Ishikawa (cell line): ENCODE measurements around the gene EXOC4.

Experiments used
- CEBPB ChIP-seq: IDR thresholded peaks from 2 replicates; pipeline ENCODE4 v1.6.1; 2012
- CREB1 ChIP-seq: IDR thresholded peaks from 2 replicates; pipeline ENCODE4 v1.6.1; 2012; ENCODE audit warnings: low read depth
- EGR1 ChIP-seq: IDR thresholded peaks from 2 replicates; pipeline ENCODE4 v1.6.1; 2012
- EP300 ChIP-seq: IDR thresholded peaks from 2 replicates; pipeline ENCODE4 v1.6.1; 2012; ENCODE audit warnings: borderline replicate concordance
- FOXM1 ChIP-seq: IDR thresholded peaks from 2 replicates; pipeline ENCODE4 v1.6.1; 2012; ENCODE audit warnings: low read depth, borderline replicate concordance
- NFIC ChIP-seq: IDR thresholded peaks from 2 replicates; pipeline ENCODE4 v1.6.1; 2012
- RAD21 ChIP-seq: IDR thresholded peaks from 2 replicates; pipeline ENCODE4 v1.6.1; 2012; ENCODE audit warnings: low read depth
- TAF1 ChIP-seq: IDR thresholded peaks from 2 replicates; pipeline ENCODE4 v1.6.1; 2012; ENCODE audit warnings: low read depth, mild to moderate bottlenecking
- TCF12 ChIP-seq: IDR thresholded peaks from 2 replicates; pipeline ENCODE4 v1.6.1; 2012; ENCODE audit warnings: low read depth
- TEAD4 ChIP-seq: IDR thresholded peaks from 2 replicates; pipeline ENCODE4 v1.6.1; 2012
- YY1 ChIP-seq: IDR thresholded peaks from 2 replicates; pipeline ENCODE4 v1.6.1; 2012; ENCODE audit warnings: low read depth
- ZBTB7A ChIP-seq: IDR thresholded peaks from 2 replicates; pipeline ENCODE4 v1.6.1; 2012; ENCODE audit warnings: low read depth
- TF ChIP-seq, protein P1 (sequence below): IDR thresholded peaks from 2 replicates; pipeline ENCODE4 v1.6.1; 2012
- TF ChIP-seq, protein P2 (sequence below): IDR thresholded peaks from 2 replicates; pipeline ENCODE4 v1.6.1; 2012; ENCODE audit warnings: low read depth, mild to moderate bottlenecking
- TF ChIP-seq, protein P3 (sequence below): IDR thresholded peaks from 2 replicates; pipeline ENCODE4 v1.6.1; 2012

EXOC4 gene

GRCh38 chr7:133568544-133568943 is 315.7 kb downstream of the EXOC4 start:
- TF ChIP-seq RAD21 (no peak), TCF12 (no peak), EP300 (no peak), CREB1 (no peak), TAF1 (no peak), TEAD4 (no peak), ZBTB7A (no peak), NFIC (no peak), YY1 (no peak)
- TF ChIP-seq, protein P1, sequence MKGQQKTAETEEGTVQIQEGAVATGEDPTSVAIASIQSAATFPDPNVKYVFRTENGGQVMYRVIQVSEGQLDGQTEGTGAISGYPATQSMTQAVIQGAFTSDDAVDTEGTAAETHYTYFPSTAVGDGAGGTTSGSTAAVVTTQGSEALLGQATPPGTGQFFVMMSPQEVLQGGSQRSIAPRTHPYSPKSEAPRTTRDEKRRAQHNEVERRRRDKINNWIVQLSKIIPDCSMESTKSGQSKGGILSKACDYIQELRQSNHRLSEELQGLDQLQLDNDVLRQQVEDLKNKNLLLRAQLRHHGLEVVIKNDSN = no peak
- TF ChIP-seq, protein P2, sequence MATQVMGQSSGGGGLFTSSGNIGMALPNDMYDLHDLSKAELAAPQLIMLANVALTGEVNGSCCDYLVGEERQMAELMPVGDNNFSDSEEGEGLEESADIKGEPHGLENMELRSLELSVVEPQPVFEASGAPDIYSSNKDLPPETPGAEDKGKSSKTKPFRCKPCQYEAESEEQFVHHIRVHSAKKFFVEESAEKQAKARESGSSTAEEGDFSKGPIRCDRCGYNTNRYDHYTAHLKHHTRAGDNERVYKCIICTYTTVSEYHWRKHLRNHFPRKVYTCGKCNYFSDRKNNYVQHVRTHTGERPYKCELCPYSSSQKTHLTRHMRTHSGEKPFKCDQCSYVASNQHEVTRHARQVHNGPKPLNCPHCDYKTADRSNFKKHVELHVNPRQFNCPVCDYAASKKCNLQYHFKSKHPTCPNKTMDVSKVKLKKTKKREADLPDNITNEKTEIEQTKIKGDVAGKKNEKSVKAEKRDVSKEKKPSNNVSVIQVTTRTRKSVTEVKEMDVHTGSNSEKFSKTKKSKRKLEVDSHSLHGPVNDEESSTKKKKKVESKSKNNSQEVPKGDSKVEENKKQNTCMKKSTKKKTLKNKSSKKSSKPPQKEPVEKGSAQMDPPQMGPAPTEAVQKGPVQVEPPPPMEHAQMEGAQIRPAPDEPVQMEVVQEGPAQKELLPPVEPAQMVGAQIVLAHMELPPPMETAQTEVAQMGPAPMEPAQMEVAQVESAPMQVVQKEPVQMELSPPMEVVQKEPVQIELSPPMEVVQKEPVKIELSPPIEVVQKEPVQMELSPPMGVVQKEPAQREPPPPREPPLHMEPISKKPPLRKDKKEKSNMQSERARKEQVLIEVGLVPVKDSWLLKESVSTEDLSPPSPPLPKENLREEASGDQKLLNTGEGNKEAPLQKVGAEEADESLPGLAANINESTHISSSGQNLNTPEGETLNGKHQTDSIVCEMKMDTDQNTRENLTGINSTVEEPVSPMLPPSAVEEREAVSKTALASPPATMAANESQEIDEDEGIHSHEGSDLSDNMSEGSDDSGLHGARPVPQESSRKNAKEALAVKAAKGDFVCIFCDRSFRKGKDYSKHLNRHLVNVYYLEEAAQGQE = no peak
- TF ChIP-seq, protein P3, sequence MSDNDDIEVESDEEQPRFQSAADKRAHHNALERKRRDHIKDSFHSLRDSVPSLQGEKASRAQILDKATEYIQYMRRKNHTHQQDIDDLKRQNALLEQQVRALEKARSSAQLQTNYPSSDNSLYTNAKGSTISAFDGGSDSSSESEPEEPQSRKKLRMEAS = no peak

DNA sequence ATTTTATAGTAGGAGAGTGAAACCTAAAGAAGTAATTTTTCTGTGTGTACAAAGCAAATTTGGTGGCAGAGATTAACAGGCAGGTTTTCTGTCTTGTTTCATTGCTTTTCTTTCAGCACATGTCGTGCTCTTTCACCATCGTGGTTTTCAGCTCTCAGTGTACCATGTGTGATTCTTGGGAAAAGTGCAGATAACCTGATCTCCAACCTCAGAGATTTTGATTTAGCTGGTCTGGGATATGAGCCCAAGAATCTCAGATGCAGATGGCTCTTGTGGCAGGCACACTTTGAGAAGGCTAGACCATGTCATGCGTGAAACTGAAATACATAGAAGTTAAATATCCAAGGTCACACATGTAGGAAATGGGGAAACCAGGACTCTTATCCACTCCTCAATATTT is 317.4 kb downstream of the EXOC4 start:
- TF ChIP-seq TAF1 (no peak), NFIC (no peak), EGR1 (no peak), FOXM1 (no peak), TEAD4 (no peak), RAD21 (no peak), CREB1 (no peak), YY1 (no peak), CEBPB (no peak), TCF12 (no peak), ZBTB7A (no peak), EP300 (no peak)
- TF ChIP-seq, protein P2 = no peak
- TF ChIP-seq, protein P1 = no peak
- TF ChIP-seq, protein P3 = no peak

GRCh38 chr7:133571076-133571475 is 318.2 kb downstream of the EXOC4 start:
- TF ChIP-seq CEBPB (no peak), EGR1 (no peak), ZBTB7A (no peak), NFIC (no peak), FOXM1 (no peak), RAD21 (no peak), TEAD4 (no peak), TCF12 (no peak), CREB1 (no peak), TAF1 (no peak), EP300 (no peak)
- TF ChIP-seq, protein P1 = no peak
- TF ChIP-seq, protein P3 = no peak

- no peak for TF ChIP-seq FOXM1
- TF ChIP-seq NFIC = no peak
- no peak for TF ChIP-seq CREB1
- TF ChIP-seq RAD21 = no peak
- TF ChIP-seq TCF12 = no peak
- TF ChIP-seq EGR1 = no peak
- TF ChIP-seq, protein P2 = no peak
- TF ChIP-seq, protein P1 = no peak
- TF ChIP-seq CEBPB = no peak
- no peak for TF ChIP-seq TEAD4
- no peak for TF ChIP-seq EP300
- no peak for TF ChIP-seq TAF1
- TF ChIP-seq, protein P3 = no peak
- no peak for TF ChIP-seq YY1
- no peak for TF ChIP-seq ZBTB7A
Measured at GRCh38 chr7:133572087-133572486, 319.2 kb downstream of the EXOC4 start.
